ENCODE measurements around the gene ACAP2.
"Not testable (repeated sequence)": the region's sequence is repeated elsewhere in the genome, so short reads cannot be mapped to it uniquely, and the experiment has no call there.

ACAP2 gene

GRCh38 chr3:195442573-195443390 is at the start of gene ACAP2:
TSS of gene ACAP2 (minus strand) at chr3:195443020. CDS start at chr3:195442847, 173 bp downstream.
- DNase-seq = peak; percentile 98

GRCh38 chr3:195475614-195476013 is 32.8 kb upstream of the ACAP2 start:
- no peak for DNase-seq

- DNase-seq = not testable (repeated sequence)
These were observed 32.3 kb upstream of the ACAP2 start for GRCh38 chr3:195475116-195475515.

- no peak for DNase-seq
These were observed 26.0 kb upstream of the ACAP2 start for GRCh38 chr3:195468841-195469240.

GRCh38 chr3:195468391-195468776 is 25.6 kb upstream of the ACAP2 start:
- DNase-seq = no peak

- DNase-seq = no peak
These were observed 25.0 kb upstream of the ACAP2 start for GRCh38 chr3:195467641-195468390.

- DNase-seq = no peak
These were observed 23.4 kb upstream of the ACAP2 start for GRCh38 chr3:195466251-195466650.

- not testable (repeated sequence) for DNase-seq
These were observed 20.1 kb upstream of the ACAP2 start for GRCh38 chr3:195462922-195463321.

GRCh38 chr3:195462308-195462610 is 19.4 kb upstream of the ACAP2 start:
- DNase-seq = no peak

GRCh38 chr3:195461594-195462307 is 18.9 kb upstream of the ACAP2 start:
- DNase-seq = no peak

GRCh38 chr3:195460091-195460713 is 17.4 kb upstream of the ACAP2 start:
- no peak for DNase-seq

GRCh38 chr3:195458316-195458717 is 15.5 kb upstream of the ACAP2 start:
- DNase-seq = no peak

GRCh38 chr3:195455789-195456188 is 13.0 kb upstream of the ACAP2 start:
- no peak for DNase-seq

GRCh38 chr3:195453236-195453635 is 10.4 kb upstream of the ACAP2 start:
- DNase-seq = no peak

GRCh38 chr3:195451373-195452015 is 8.7 kb upstream of the ACAP2 start:
- DNase-seq = peak; percentile 69

GRCh38 chr3:195450731-195451229 is 8.0 kb upstream of the ACAP2 start:
- DNase-seq = peak; percentile 66

GRCh38 chr3:195448205-195448875 is 5.5 kb upstream of the ACAP2 start:
- DNase-seq = no peak

- no peak for DNase-seq
These were observed 4.4 kb upstream of the ACAP2 start for GRCh38 chr3:195447201-195447600.

GRCh38 chr3:195446359-195446758 is 3.5 kb upstream of the ACAP2 start:
- no peak for DNase-seq

- DNase-seq = no peak
These were observed 3.1 kb upstream of the ACAP2 start for GRCh38 chr3:195445885-195446284.

- no peak for DNase-seq
These were observed 670 bp upstream of the ACAP2 start for GRCh38 chr3:195443391-195443989.

Data from NCI-H2171 (cell line).